ENCODE data around the gene CTAG1B.

GRCh38 chrX:154650221-154650510, 31.1 kb upstream of the CTAG1B start:
- no peak for TF ChIP-seq POLR2AphosphoS5 (IDR thresholded peaks at IDR 0.05)
- no peak for TF ChIP-seq CTCF (IDR thresholded peaks at IDR 0.05)
